ENCODE results near the gene BICC1. TPM values are rescaled to one million over a fixed set of nuclear protein-coding genes. Genes with fewer than 3 reads are reported as not detected.

Gene BICC1
- total RNA-seq, 1 experiment from 2014 or later: 0.67 TPM

DNA sequence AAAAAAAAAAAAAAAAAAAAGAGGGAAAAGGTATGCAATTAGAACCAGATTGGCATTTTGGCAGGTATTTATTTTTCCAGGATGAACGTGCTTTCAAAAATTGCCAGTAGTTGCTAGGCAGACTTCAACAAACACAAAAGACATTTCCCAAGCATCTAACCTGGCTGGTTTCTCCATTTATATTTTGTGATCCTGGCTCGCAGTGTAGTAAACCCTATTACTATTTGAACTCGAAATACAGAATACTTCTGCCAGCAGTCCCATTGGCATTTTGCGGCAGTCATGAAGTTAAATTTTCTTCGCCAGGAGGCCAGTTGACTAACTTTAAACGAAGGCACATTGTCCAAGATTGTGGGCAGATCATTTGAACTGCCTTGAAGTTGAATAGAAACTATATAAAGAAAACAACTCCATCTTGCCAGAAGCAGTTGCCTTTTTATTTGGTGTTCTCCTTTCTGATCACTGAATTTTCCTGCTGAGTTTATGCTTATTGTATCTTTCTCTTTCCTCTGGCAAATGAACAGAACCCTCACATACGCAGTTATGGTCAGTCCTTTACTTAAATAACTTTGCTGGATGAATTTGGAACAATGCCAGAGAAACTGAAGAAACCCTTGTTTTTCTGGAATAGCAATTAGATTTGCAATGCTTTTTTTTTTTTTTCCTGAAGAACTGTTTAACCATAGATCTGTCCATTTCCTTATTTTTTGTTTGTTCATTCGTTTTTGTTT lies 132.9 kb downstream of the BICC1 start:
- in situ Hi-C loops (cut with HindIII; ENCODE audit: low pct_unique_long_range_greater_than_20kb, low sequenced_read_pairs): no loop called here

More for the DNA sequence above, 132.9 kb downstream of the BICC1 start:
- DNase-seq (ENCODE audit: low read depth, low spot score): no peak
- BruUV-seq (replicated peaks): no TSS peak
- no peak for ATAC-seq
- H3K27ac ChIP-seq (ENCODE audit: low read length): no peak overlapping the region
- TF ChIP-seq POLR2AphosphoS5 (IDR thresholded peaks at IDR 0.05; ENCODE audit: low read depth, low read length): no peak
- TF ChIP-seq REST (IDR thresholded peaks at IDR 0.05; ENCODE audit: insufficient read depth in 1 of 2, low read depth in 2 of 2, low read length in 1 of 2): no peak
- TF ChIP-seq SIN3A (IDR thresholded peaks at IDR 0.05; ENCODE audit: borderline replicate concordance, insufficient read depth, low read depth, low read length): no peak
- no peak for TF ChIP-seq TCF7L2 (IDR thresholded peaks at IDR 0.05; ENCODE audit: low read depth, low read length)
- no peak for TF ChIP-seq CTCF (IDR thresholded peaks at IDR 0.05)
- ChIA-PET POLR2A (no interaction called here), CTCF (no interaction called here)
- intact Hi-C loops (cut with micrococcal nuclease; ENCODE audit: unreplicated experiment): no loop called here
- H3K4me3 ChIP-seq (ENCODE audit: low read depth in 2 of 2, low read length in 2 of 2): no peak overlapping the region
- no peaks in the 10 kb centered on the region for H3K36me3 ChIP-seq (ENCODE audit: control insufficient read depth, insufficient read depth, low read length)
- H3K27me3 ChIP-seq (ENCODE audit: control insufficient read depth, insufficient read depth, low read length): 0 out of 2 replicates have a peak, but pooled peaks cover 3% of the 10 kb centered on the region
- no peaks in the 10 kb centered on the region for H3K4me1 ChIP-seq (ENCODE audit: control insufficient read depth, insufficient read depth, low read length)
- no peaks in the 10 kb centered on the region for H3K9me3 ChIP-seq (ENCODE audit: control insufficient read depth, insufficient read depth, low read depth, low read length)
